ENCODE results near the gene HSPA4L. TPM values are rescaled to one million over a fixed set of nuclear protein-coding genes. Genes with fewer than 3 reads are reported as not detected.

HSPA4L gene
- total RNA-seq, 1 experiment from 2014 or later: 5.3 TPM

DNA sequence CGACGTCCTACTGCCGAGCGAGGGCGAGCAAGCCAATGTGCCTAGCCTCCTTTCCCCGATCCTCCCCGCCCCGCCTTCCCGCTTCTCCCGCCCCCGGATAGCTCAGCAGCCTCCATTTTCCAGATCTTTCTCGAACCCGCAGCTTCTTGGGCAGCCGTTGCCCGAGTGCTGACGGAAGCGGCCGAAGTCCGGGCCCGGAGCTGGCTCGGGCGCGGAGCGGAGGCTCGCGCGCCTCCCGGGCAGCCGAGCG is 172 bp upstream of the HSPA4L start:
- Histone ChIP-seq H3K27me3 (ENCODE audit: insufficient read depth, low read length) (peaks cover 7% of the 10 kb centered on the region; the same call in 1 of the 2 replicates), H3K56ac (ENCODE audit: insufficient read length, low read depth, low read length) (no peak overlapping the region), H3K27ac (ENCODE audit: insufficient read length, low read depth, low read length) (no peak overlapping the region), H2BK12ac (ENCODE audit: insufficient read length, low read depth, low read length) (no peak overlapping the region), H3K4me1 (ENCODE audit: insufficient read depth, low read length) (no peaks in the 10 kb centered on the region; the same call in 1 of the 2 replicates), H2BK15ac (ENCODE audit: low read depth, low read length) (no peak overlapping the region), H3K4me2 (ENCODE audit: insufficient read depth, insufficient read length, low read length) (peak overlapping the region; percentile 89), H3K9me3 (ENCODE audit: control insufficient read depth, low read depth, low read length) (no peaks in the 10 kb centered on the region), H2BK5ac (ENCODE audit: insufficient read length, low read length) (no peak overlapping the region), H2BK20ac (ENCODE audit: low read depth, low read length, poor library complexity, severe bottlenecking) (no peak overlapping the region), H3K18ac (ENCODE audit: insufficient read length, low read depth, low read length) (peak overlapping the region; percentile 83), H4K5ac (ENCODE audit: insufficient read length, low read depth, low read length) (no peak overlapping the region), H2AFZ (ENCODE audit: low read length) (no peak overlapping the region), H4K91ac (ENCODE audit: insufficient read length, low read depth, low read length) (no peak overlapping the region), H4K8ac (replicated peaks; ENCODE audit: insufficient read length, low read depth, low read length) (no peak overlapping the region), H3K14ac (ENCODE audit: insufficient read depth, low read length) (peak overlapping the region; percentile 68; the same call in 1 of the 2 replicates), H3K9ac (ENCODE audit: extremely low read depth, insufficient read length, low read length) (peak overlapping the region; percentile 16), H3K23me2 (ENCODE audit: insufficient read length, low read depth, low read length, poor library complexity, severe bottlenecking) (peaks cover 10% of the 10 kb centered on the region), H2AK5ac (ENCODE audit: insufficient read length, low read length) (no peak overlapping the region), H3T11ph (ENCODE audit: low read length) (no peak overlapping the region), H3K23ac (ENCODE audit: insufficient read length, low read depth, low read length) (no peak overlapping the region), H2BK120ac (ENCODE audit: low read depth, low read length, poor library complexity, severe bottlenecking) (no peak overlapping the region), H4K20me1 (ENCODE audit: control insufficient read depth, insufficient read depth, insufficient read length) (no peaks in the 10 kb centered on the region), H3K79me2 (ENCODE audit: insufficient read depth, low read length) (no peaks in the 10 kb centered on the region), H3K4ac (ENCODE audit: low read depth, low read length) (no peak overlapping the region), H3K79me1 (ENCODE audit: insufficient read depth, low read depth, low read length, poor library complexity, severe bottlenecking) (no peaks in the 10 kb centered on the region)
- H3K4me3 Mint-ChIP-seq: peak overlapping the region; percentile 67 to 78; a peak in 4 of 5 replicates
- peaks cover 44% of the 10 kb centered on the region for H3K27me3 Mint-ChIP-seq (ENCODE audit: low read depth)
- peak; percentile 92 for DNase-seq
- H3K9me3 Mint-ChIP-seq: peaks cover 0 to 6% of the 10 kb centered on the region in 2 experiments; a peak in 2 of 5 replicates
- TF ChIP-seq, protein P1, sequence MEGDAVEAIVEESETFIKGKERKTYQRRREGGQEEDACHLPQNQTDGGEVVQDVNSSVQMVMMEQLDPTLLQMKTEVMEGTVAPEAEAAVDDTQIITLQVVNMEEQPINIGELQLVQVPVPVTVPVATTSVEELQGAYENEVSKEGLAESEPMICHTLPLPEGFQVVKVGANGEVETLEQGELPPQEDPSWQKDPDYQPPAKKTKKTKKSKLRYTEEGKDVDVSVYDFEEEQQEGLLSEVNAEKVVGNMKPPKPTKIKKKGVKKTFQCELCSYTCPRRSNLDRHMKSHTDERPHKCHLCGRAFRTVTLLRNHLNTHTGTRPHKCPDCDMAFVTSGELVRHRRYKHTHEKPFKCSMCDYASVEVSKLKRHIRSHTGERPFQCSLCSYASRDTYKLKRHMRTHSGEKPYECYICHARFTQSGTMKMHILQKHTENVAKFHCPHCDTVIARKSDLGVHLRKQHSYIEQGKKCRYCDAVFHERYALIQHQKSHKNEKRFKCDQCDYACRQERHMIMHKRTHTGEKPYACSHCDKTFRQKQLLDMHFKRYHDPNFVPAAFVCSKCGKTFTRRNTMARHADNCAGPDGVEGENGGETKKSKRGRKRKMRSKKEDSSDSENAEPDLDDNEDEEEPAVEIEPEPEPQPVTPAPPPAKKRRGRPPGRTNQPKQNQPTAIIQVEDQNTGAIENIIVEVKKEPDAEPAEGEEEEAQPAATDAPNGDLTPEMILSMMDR (conservative IDR thresholded peaks at IDR 0.05): no peak
- peaks cover 0 to 6% (median 0%) of the 10 kb centered on the region in 3 experiments; a peak in 4 of 7 replicates for H3K36me3 Mint-ChIP-seq (ENCODE audit: insufficient read depth in 1 of 3, low read depth in 3 of 3)
- peaks cover 16 to 21% of the 10 kb centered on the region in 2 experiments for H3K4me1 Mint-ChIP-seq
- no CpG with 5 or more reads among the region's 30 CpGs for WGBS (ENCODE audit: extremely low coverage, insufficient read length, low lambda C conversion rate)
- no peak overlapping the region for H3K27ac Mint-ChIP-seq
